D721Med (cell line): ENCODE measurements around the gene ADAM11.
"Not testable (repeated sequence)": the region's sequence is repeated elsewhere in the genome, so short reads cannot be mapped to it uniquely, and the experiment has no call there.

Experiments
- DNase-seq: peaks from one replicate; pipeline ENCODE4 v3.0.0; 2011; ENCODE audit warnings: low spot score; ENCODE audit not compliant: insufficient read length
- FAIRE-seq: peaks from 2 replicates; lab custom pipeline; 2011; peaks lifted over from hg19 to GRCh38; lab: Jason Lieb, UNC
- TF ChIP-seq, protein P1 (sequence below): IDR thresholded peaks from 2 replicates; pipeline ENCODE4 v1.5.1; 2012; ENCODE audit warnings: mild to moderate bottlenecking, control low read depth; ENCODE audit not compliant: insufficient read depth; ENCODE audit errors: missing control alignments

The ADAM11 gene

DNA sequence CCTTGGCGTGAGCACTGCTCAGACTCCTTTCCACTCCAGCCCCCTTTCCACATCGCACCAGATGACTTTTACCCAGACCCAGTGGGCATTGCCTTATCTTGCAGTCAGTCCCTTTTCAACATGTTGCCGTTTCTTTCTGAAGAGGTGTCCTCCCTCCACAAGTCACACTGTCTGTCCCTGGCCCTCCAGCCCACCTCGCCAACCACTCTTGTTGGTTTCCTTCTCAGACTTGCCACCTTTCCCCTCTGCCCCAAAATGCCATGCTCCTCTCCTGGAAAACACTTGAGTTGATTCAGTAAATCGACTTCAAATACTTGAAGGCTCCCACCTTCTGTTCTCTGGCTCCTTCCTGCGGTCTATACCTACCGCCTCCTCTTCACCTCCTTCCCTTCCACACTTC lies 7.5 kb upstream of the ADAM11 start:
- DNase-seq (no peak), FAIRE-seq (no peak)
- TF ChIP-seq, protein P1, sequence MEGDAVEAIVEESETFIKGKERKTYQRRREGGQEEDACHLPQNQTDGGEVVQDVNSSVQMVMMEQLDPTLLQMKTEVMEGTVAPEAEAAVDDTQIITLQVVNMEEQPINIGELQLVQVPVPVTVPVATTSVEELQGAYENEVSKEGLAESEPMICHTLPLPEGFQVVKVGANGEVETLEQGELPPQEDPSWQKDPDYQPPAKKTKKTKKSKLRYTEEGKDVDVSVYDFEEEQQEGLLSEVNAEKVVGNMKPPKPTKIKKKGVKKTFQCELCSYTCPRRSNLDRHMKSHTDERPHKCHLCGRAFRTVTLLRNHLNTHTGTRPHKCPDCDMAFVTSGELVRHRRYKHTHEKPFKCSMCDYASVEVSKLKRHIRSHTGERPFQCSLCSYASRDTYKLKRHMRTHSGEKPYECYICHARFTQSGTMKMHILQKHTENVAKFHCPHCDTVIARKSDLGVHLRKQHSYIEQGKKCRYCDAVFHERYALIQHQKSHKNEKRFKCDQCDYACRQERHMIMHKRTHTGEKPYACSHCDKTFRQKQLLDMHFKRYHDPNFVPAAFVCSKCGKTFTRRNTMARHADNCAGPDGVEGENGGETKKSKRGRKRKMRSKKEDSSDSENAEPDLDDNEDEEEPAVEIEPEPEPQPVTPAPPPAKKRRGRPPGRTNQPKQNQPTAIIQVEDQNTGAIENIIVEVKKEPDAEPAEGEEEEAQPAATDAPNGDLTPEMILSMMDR = no peak

DNA sequence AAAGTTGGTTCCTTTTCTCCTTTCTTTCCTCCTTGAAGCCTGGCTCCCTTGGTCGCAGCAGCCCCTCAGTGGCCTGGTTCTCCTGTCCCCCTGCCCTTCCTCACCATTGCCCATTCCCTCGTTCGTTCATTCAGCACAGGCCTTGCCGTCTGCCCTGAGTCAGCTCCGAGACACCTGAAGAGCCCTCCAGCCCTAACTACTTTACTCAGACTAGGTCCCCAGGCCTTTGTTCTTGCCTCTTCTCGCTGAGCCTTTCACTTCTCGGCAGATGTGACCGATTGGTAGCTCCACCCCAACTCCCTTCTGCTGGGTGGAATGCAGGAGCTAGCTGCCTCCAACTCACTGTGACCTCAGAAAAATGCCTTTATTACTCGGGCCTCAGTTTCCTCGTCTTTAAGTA lies 7.0 kb upstream of the ADAM11 start:
- no peak for FAIRE-seq
- TF ChIP-seq, protein P1 = no peak

DNA sequence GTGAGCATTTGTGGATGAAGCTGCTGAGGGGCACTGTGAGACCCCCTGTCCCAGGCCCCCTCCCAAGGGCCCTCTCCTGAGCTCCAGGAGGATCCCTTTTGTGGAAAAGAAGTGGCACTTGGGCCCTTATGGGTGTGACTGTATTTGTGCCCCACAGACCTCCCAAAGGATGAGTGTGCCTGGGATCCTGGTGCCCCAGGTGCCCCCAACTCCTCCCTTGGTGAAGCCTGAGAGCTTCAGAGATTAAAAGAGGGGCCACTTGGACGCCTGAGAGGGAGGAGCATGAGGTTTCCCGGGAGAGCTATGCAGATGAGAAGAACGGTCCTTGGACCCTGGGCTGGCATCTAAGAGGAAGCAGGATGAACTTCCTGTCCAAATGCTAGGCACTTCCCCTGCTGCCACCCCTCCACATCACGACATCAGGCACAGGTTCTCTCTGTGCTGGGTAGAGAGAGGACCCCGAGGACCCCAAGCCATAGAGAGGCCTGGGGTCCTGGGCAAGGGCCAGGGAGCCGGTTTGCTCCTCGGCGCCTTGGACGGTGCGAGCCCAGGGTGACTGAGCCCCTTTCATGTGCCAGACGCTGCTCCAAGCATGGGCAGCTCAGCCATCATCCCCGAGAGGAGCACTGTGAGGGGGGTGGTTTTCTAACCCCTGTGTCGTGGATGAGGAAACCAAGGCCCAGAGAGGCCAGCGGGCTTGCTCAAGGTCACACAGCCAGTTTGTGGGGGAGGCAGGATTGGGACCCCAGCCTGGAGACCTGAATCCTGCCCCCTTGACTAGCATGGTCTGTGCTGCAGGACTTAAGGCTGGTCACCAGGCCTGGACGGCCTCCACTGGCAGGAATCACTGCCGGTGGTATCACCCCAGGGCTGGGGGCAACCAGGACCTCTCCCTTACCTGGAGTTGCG lies 5.6 kb upstream of the ADAM11 start:
- TF ChIP-seq, protein P1 = no peak
- FAIRE-seq = no peak
- no peak for DNase-seq

More for the DNA sequence above, 7.0 kb upstream of the ADAM11 start:
- DNase-seq = no peak

DNA sequence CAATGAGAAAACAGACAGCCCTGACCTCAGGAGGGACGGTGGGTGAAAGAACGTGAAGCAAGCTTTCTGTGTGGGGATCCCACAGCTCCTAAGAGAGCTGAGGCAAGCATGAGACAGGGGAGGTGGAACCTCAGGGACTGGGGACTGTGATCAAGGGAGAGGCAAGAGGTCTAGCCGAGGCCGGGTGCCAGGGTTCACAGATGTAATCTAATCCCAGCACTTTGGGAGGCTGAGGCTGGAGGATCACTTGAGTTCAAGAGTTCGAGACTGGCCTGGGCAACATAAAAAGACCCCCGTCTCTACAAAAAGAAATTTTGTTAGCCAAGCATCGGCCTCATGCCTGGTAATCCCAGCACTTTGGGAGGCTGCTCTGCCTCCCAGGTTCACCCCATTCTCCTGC lies 4.5 kb upstream of the ADAM11 start:
- no peak for DNase-seq
- no peak for FAIRE-seq
- TF ChIP-seq, protein P1 = no peak

DNA sequence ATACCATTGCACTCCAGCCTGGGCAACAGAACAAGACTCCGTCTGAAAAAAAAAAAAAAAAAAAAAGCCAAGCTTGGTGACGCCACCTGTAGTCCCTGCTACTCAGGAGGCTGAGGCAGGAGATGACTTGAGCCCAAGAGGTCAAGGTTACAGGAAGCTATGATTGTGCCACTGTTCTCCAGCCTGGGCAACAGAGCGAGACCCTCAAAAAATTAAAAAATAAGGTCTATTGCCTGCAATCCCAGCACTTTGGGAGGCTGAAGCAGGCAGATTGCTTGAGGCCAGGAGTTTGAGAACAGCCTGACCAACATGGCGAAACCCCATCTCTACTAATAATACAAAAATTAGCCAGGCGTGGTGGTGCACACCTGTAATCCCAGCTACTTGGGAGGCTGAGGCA lies 3.6 kb upstream of the ADAM11 start:
- not testable (repeated sequence) for DNase-seq, FAIRE-seq

DNA sequence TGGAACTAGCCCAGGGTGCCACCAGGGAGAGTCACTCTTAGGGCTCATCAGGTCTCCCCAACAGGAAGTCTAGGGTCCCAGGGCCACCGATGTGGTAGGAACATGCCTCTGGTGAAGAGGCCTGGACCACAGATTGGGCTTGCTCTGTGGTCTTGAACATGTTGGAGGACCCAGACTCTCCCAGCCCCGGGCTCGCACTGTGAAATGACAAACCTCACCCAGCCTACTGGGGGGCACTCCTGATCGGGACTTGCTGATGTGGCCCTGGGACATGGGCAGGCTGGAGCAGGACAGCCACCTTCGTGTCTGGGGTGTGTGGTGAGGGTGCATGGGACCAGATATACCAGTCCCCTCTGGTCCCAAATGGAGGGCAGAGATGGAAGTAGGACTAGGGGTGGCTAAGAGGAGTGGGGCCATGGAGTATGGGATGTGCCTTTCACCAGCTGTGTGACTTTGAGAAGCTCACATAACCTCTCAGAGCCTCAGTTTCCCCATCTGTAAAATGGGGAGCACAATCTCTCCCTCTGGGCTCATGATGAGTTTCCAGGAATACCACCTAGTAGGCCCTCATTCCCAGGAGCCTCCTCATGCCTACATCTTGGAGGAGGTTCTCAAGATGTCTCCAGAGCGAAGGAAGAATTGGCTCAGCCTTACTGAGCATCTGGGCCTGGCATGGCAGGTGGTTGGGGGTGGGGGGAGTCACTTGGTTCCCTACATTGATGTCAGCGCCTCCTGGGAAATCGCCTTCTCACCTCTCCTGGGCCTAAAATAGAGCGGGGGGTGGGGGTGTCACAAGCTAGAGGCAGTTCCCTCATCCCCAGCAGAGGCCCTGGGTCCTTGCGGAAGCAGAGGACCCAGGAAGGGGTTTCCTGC lies 1.5 kb upstream of the ADAM11 start:
- FAIRE-seq (no peak), DNase-seq (no peak)
- TF ChIP-seq, protein P1 = no peak

DNA sequence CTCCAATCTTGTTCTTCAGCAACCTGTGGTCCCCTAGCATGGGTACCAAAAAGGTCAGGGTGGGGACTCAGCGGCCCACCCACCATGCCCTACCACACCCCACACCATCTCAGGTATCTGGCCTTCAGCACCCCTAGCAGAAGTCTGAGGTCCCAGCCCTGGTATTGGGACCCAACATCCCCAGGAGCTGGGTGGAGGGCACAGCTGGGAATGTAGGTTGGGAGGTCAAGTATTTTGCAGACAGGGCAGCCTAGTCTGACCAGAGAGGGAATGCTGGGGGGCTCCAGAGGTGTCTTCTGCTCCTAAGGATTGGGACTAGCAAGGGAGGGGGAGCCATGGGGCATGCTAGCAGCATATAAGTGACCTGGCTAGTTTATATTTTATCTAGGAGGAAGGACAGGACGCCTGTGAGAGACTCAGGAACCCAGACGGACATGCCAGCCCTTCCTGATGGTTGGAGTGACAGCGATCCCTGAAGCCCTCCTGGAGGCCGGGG lies 822 bp upstream of the ADAM11 start:
- TF ChIP-seq, protein P1 = no peak
- FAIRE-seq (no peak), DNase-seq (no peak)
